HL-60 (cell line): Measurements from ENCODE around the gene PRDM7.

Experiments used
- DNase-seq, 2 experiments: peaks; one replicate each; pipeline ENCODE4 v3.0.0-alpha.2; 2010 to 2020; ENCODE audit warnings: low read depth in 1 of 2, low spot score in 1 of 2
- H3K27ac ChIP-seq: fragments of 250-450 bp; sonication (Bioruptor Pico); replicated peaks from 2 replicates; pipeline ENCODE4 v1.5.1; 2020; ENCODE audit warnings: mild to moderate bottlenecking, moderate library complexity
- H3K27me3 ChIP-seq: fragments of 250-450 bp; sonication (Bioruptor Pico); 2 replicates; pipeline ENCODE4 v1.5.1; 2021; ENCODE audit warnings: mild to moderate bottlenecking, moderate library complexity; ENCODE audit not compliant: insufficient read depth, poor library complexity, severe bottlenecking
- H3K4me3 ChIP-seq: replicated peaks from 2 replicates; pipeline ENCODE4 v1.5.1; 2011; ENCODE audit warnings: mild to moderate bottlenecking, control low read depth, low read length; ENCODE audit not compliant: insufficient read depth
- CTCF ChIP-seq: IDR thresholded peaks from one replicate; pipeline ENCODE4 v1.5.1; 2011; ENCODE audit warnings: low read length, control low read depth, inconsistent platforms; ENCODE audit not compliant: insufficient read depth
- GABPA ChIP-seq: IDR thresholded peaks from 2 replicates; pipeline ENCODE4 v1.6.1; 2012; ENCODE audit warnings: low read depth
- POLR2AphosphoS5 ChIP-seq: IDR thresholded peaks from 2 replicates; pipeline ENCODE4 v1.6.1; 2012; ENCODE audit warnings: low read depth
- REST ChIP-seq: IDR thresholded peaks from 2 replicates; pipeline ENCODE4 v1.6.1; 2012; ENCODE audit warnings: low read depth; ENCODE audit not compliant: insufficient replicate concordance
- SPI1 ChIP-seq: IDR thresholded peaks from 2 replicates; pipeline ENCODE4 v1.6.1; 2012; ENCODE audit warnings: low read depth, mild to moderate bottlenecking, borderline replicate concordance

Gene PRDM7

GRCh38 chr16:90010676-90011507 is 66.2 kb downstream of the PRDM7 start:
- TF ChIP-seq CTCF, result no peak
- no peak for TF ChIP-seq GABPA
- no peak for TF ChIP-seq REST
- no peak for TF ChIP-seq POLR2AphosphoS5
- no peak for TF ChIP-seq SPI1
- H3K4me3 ChIP-seq, result no peak overlapping the region
- no peak for DNase-seq

GRCh38 chr16:90009172-90009899 is 67.8 kb downstream of the PRDM7 start:
- no peak for TF ChIP-seq POLR2AphosphoS5
- TF ChIP-seq CTCF, result no peak
- TF ChIP-seq REST, result no peak
- no peak for TF ChIP-seq SPI1
- TF ChIP-seq GABPA, result no peak
- H3K27me3 ChIP-seq, result no peaks in the 10 kb centered on the region
- H3K4me3 ChIP-seq, result no peak overlapping the region
- DNase-seq, result no peak
- no peak overlapping the region for H3K27ac ChIP-seq

More at GRCh38 chr16:90010676-90011507, 66.2 kb downstream of the PRDM7 start:
- no peaks in the 10 kb centered on the region for H3K27me3 ChIP-seq
- H3K27ac ChIP-seq, result no peak overlapping the region

GRCh38 chr16:90008708-90009145 is 68.4 kb downstream of the PRDM7 start:
- DNase-seq, result peak in 1 of 2 experiments; percentile 64

More at GRCh38 chr16:90008708-90009145, 68.4 kb downstream of the PRDM7 start:
- Histone ChIP-seq H3K4me3 (no peak overlapping the region; the same call in 1 of the 2 replicates), H3K27me3 (no peaks in the 10 kb centered on the region), H3K27ac (no peak overlapping the region)
- TF ChIP-seq CTCF, result no peak
- peak; percentile 65; the same call in 1 of the 2 replicates for TF ChIP-seq POLR2AphosphoS5
- TF ChIP-seq REST, result no peak
- no peak for TF ChIP-seq SPI1
- no peak for TF ChIP-seq GABPA
